IMR-90 (cell line): ENCODE data around the gene CRYGS. TPM values are rescaled to one million over a fixed set of nuclear protein-coding genes. Genes with fewer than 3 reads are reported as not detected.

Experiments used
- ATAC-seq: fragments of 200-7000 bp; cut with Tn5 transposase; 2 replicates; pipeline ENCODE4 v1.9.1; 2020; ENCODE audit warnings: low read depth, mild to moderate bottlenecking, moderate library complexity
- BruUV-seq: library from RNA; stranded (reverse); fragments of 400-500 nt; replicated peaks from 2 replicates; lab custom pipeline; 2021; lab: Mats Ljungman, UMichigan
- CTCF ChIA-PET: fragments of 300-600 bp; formaldehyde crosslinking; extraction: SDS; loops from one replicate; lab custom pipeline; 2021; ENCODE audit warnings: antibody characterized with exemption; lab: Yijun Ruan, JAX
- POLR2A ChIA-PET: fragments of 300-600 bp; sonication (Branson Sonifier 250); formaldehyde crosslinking; loops from one replicate; lab custom pipeline; 2022; ENCODE audit warnings: antibody characterized with exemption; ENCODE audit not compliant: unreplicated experiment; lab: Charles Lee
- DNase-seq: peaks from one replicate; pipeline ENCODE4 v3.0.0; 2013
- H2AFZ ChIP-seq: replicated peaks from 2 replicates; pipeline ENCODE3; 2013; ENCODE audit warnings: low read length, mild to moderate bottlenecking; ENCODE audit not compliant: poor library complexity
- H2AK5ac ChIP-seq: 2 replicates; pipeline ENCODE4 v1.6.1; 2013; ENCODE audit warnings: low read depth, low read length, inconsistent platforms
- H2AK9ac ChIP-seq: replicated peaks from 2 replicates; pipeline ENCODE3; 2013; ENCODE audit warnings: mild to moderate bottlenecking, low read depth, low read length, moderate library complexity; ENCODE audit not compliant: poor library complexity
- H2BK120ac ChIP-seq: 2 replicates; pipeline ENCODE4 v1.6.1; 2013; ENCODE audit warnings: low read depth, low read length, inconsistent platforms
- H2BK15ac ChIP-seq: 3 replicates; pipeline ENCODE4 v1.6.1; 2013; ENCODE audit warnings: low read depth, low read length, inconsistent platforms
- H2BK20ac ChIP-seq: 2 replicates; pipeline ENCODE4 v1.6.1; 2013; ENCODE audit warnings: low read depth, mild to moderate bottlenecking, inconsistent platforms, low read length, moderate library complexity
- H2BK5ac ChIP-seq: 2 replicates; pipeline ENCODE4 v1.6.1; 2013; ENCODE audit warnings: mild to moderate bottlenecking, low read depth, low read length, inconsistent platforms; ENCODE audit not compliant: poor library complexity, severe bottlenecking
- H3K14ac ChIP-seq: replicated peaks from 2 replicates; pipeline ENCODE4 v1.6.1; 2013; ENCODE audit warnings: low read depth, low read length, inconsistent platforms
- H3K18ac ChIP-seq: 2 replicates; pipeline ENCODE4 v1.6.1; 2013; ENCODE audit warnings: low read depth, low read length, control low read depth
- H3K23ac ChIP-seq: 2 replicates; pipeline ENCODE4 v1.6.1; 2013; ENCODE audit warnings: low read depth, low read length, inconsistent platforms
- H3K27ac ChIP-seq: 2 replicates; pipeline ENCODE4 v1.5.1; 2013; ENCODE audit warnings: mild to moderate bottlenecking, control low read depth, low read length; ENCODE audit not compliant: insufficient read depth
- H3K27me3 ChIP-seq: 2 replicates; pipeline ENCODE4 v1.6.1; 2013; ENCODE audit warnings: low read length; ENCODE audit not compliant: control insufficient read depth, insufficient read depth
- H3K36me3 ChIP-seq: 2 replicates; pipeline ENCODE4 v1.6.1; 2013; ENCODE audit warnings: low read length, mixed read lengths; ENCODE audit not compliant: control insufficient read depth, insufficient read depth
- H3K4ac ChIP-seq: 2 replicates; pipeline ENCODE4 v1.6.1; 2013; ENCODE audit warnings: low read depth, low read length, inconsistent platforms
- H3K4me1 ChIP-seq: 2 replicates; pipeline ENCODE4 v1.6.1; 2013; ENCODE audit warnings: low read length, mixed read lengths; ENCODE audit not compliant: control insufficient read depth, insufficient read depth
- H3K4me2 ChIP-seq: 2 replicates; pipeline ENCODE4 v1.6.1; 2013; ENCODE audit warnings: low read depth, mild to moderate bottlenecking, control low read depth, low read length, moderate library complexity
- H3K4me3 ChIP-seq: 2 replicates; pipeline ENCODE4 v1.5.1; 2013; ENCODE audit warnings: low read depth, mild to moderate bottlenecking, control low read depth, low read length, moderate library complexity; ENCODE audit not compliant: insufficient read depth
- H3K56ac ChIP-seq: 2 replicates; pipeline ENCODE4 v1.6.1; 2013; ENCODE audit warnings: low read length, inconsistent platforms; ENCODE audit not compliant: insufficient read depth; ENCODE audit errors: extremely low read depth
- H3K79me1 ChIP-seq, 2 experiments: 2 replicates each; pipeline ENCODE4 v1.6.1; 2013; ENCODE audit warnings: low read length in 2 of 2, inconsistent platforms in 1 of 2, low read depth in 1 of 2
- H3K9ac ChIP-seq: 2 replicates; pipeline ENCODE4 v1.6.1; 2013; ENCODE audit warnings: low read depth, low read length, control low read depth
- H3K9me1 ChIP-seq: 2 replicates; pipeline ENCODE4 v1.6.1; 2013; ENCODE audit warnings: low read length, inconsistent platforms; ENCODE audit not compliant: insufficient read depth
- H3K9me3 ChIP-seq: 2 replicates; pipeline ENCODE4 v1.6.1; 2013; ENCODE audit warnings: low read length; ENCODE audit not compliant: control insufficient read depth, insufficient read depth
- H4K20me1 ChIP-seq: 2 replicates; pipeline ENCODE4 v1.6.1; 2013; ENCODE audit warnings: low read length, inconsistent platforms; ENCODE audit not compliant: insufficient read depth
- H4K5ac ChIP-seq: 2 replicates; pipeline ENCODE4 v1.6.1; 2013; ENCODE audit warnings: mild to moderate bottlenecking, low read depth, low read length, control low read depth
- H4K8ac ChIP-seq, 2 experiments: 2 replicates each; pipeline ENCODE4 v1.6.1; 2013; ENCODE audit warnings: low read depth in 2 of 2, low read length in 2 of 2, control low read depth in 1 of 2, inconsistent platforms in 1 of 2
- H4K91ac ChIP-seq: 2 replicates; pipeline ENCODE4 v1.6.1; 2013; ENCODE audit warnings: low read depth, low read length, inconsistent platforms; ENCODE audit not compliant: insufficient read depth
- BHLHE40 ChIP-seq: fragments of 150-350 bp; IDR thresholded peaks from 2 replicates; pipeline ENCODE4 v1.6.1; 2016; ENCODE audit warnings: mild to moderate bottlenecking, low read depth, low read length
- SMC3 ChIP-seq: fragments of 150-350 bp; IDR thresholded peaks from 2 replicates; pipeline ENCODE4 v1.6.1; 2016; ENCODE audit warnings: low read depth, mild to moderate bottlenecking, antibody characterized with exemption, low read length, moderate library complexity
- WGBS, 2 experiments: methylation state at CpG; one replicate each; pipeline versions ENCODE4 v1.1.5 to v1.1.7; 2013; ENCODE audit warnings: missing lambda C conversion rate in 2 of 2; ENCODE audit not compliant: insufficient read length in 1 of 2; ENCODE audit errors: extremely low coverage in 2 of 2; 5-methylcytosine and 5-hydroxymethylcytosine counted together
- dilution Hi-C: fragments of 300-500 bp; cut with HindIII; formaldehyde crosslinking; loops from one replicate; pipeline ENCODE4 v1.14.3; 2018; ENCODE audit warnings: low sequenced_read_pairs; ENCODE audit not compliant: unreplicated experiment
- in situ Hi-C: fragments of 300-500 bp; cut with MboI; formaldehyde crosslinking; loops from 3 replicates; pipeline ENCODE4 v1.14.3; 2019; ENCODE audit warnings: low sequenced_read_pairs, inconsistent platforms, mixed read lengths
- intact Hi-C: fragments of 100-400 bp; cut with micrococcal nuclease; formaldehyde crosslinking; loops from 2 replicates; pipeline ENCODE4 v1.10.0; 2022
- polyA plus RNA-seq, 3 experiments: library from polyadenylated mRNA; depleted of rRNA; stranded (reverse); fragments of >200 nt; gene quantifications; 2 replicates each; pipeline ENCODE4 v1.2.3, GENCODE V29; 2012; ENCODE audit warnings: low replicate concordance in 1 of 3
- total RNA-seq: library from RNA; depleted of rRNA; stranded (reverse); fragments of >200 nt; gene quantifications from 2 replicates; pipeline ENCODE4 v1.2.3, GENCODE V29; 2012

The CRYGS gene
- total and polyA plus RNA-seq, 2 of the 4 experiments (the other 2 are of a cell fraction), result 0.36 to 2.1 TPM

DNA sequence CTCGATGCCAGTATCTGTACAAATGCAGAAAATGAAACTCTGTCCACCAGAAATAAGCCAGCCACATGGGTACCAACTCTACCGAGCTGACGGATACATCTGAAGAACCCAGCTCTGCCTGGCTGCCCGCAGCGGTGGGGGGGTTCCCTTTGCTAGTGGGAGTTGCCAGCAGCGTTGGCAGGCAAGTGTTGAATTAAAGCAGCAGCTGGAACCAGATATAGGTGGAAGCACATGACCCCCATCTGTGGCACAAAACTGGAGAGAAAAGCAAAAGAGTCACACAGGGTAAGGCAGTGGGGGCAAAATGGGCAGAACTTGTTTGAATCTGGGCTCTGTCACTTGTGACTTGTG is 17.9 kb downstream of the CRYGS start:
- no peaks in the 10 kb centered on the region for H3K9me3 ChIP-seq
- H4K8ac ChIP-seq, result no peak overlapping the region
- no peak overlapping the region for H3K27ac ChIP-seq
- intact Hi-C loops, result no loop called here
- BruUV-seq, result no TSS peak
- no peak overlapping the region for H4K91ac ChIP-seq
- H3K9me1 ChIP-seq, result no peaks in the 10 kb centered on the region
- ChIA-PET POLR2A (no interaction called here), CTCF (no interaction called here)
- H3K9ac ChIP-seq, result no peak overlapping the region
- H3K4me2 ChIP-seq, result no peak overlapping the region
- H2AK5ac ChIP-seq, result no peak overlapping the region
- no peaks in the 10 kb centered on the region for H3K4me1 ChIP-seq
- no peak overlapping the region for H2BK5ac ChIP-seq
- H2BK120ac ChIP-seq, result no peak overlapping the region
- H3K56ac ChIP-seq, result no peak overlapping the region
- no peak overlapping the region for H3K14ac ChIP-seq
- H2AK9ac ChIP-seq, result no peak overlapping the region
- no peak overlapping the region for H3K4ac ChIP-seq
- WGBS, 2 experiments, result no CpG with 5 or more reads among the region's 6 CpGs
- H3K4me3 ChIP-seq, result no peak overlapping the region
- no peak for TF ChIP-seq SMC3
- no peak for TF ChIP-seq BHLHE40
- H2BK20ac ChIP-seq, result no peak overlapping the region
- H3K27me3 ChIP-seq, result peaks cover 20% of the 10 kb centered on the region
- H4K5ac ChIP-seq, result no peak overlapping the region
- H3K18ac ChIP-seq, result no peak overlapping the region
- in situ Hi-C loops, result no loop called here
- no peak overlapping the region for H2AFZ ChIP-seq
- no peak overlapping the region for H2BK15ac ChIP-seq
- DNase-seq (no peak), ATAC-seq (no peak)
- no peak overlapping the region for H3K23ac ChIP-seq
- dilution Hi-C loops, result no loop called here
- H4K20me1 ChIP-seq, result no peaks in the 10 kb centered on the region
- no peaks in the 10 kb centered on the region for H3K36me3 ChIP-seq
- no peaks in the 10 kb centered on the region for H3K79me1 ChIP-seq
